GM18526 (cell line): ENCODE data around the gene NUP42.

Experiments
- POLR2A ChIP-seq: IDR thresholded peaks from 3 replicates; pipeline ENCODE4 v1.6.1; 2011; ENCODE audit not compliant: insufficient read length; ENCODE audit errors: extremely low read depth

Gene NUP42

DNA sequence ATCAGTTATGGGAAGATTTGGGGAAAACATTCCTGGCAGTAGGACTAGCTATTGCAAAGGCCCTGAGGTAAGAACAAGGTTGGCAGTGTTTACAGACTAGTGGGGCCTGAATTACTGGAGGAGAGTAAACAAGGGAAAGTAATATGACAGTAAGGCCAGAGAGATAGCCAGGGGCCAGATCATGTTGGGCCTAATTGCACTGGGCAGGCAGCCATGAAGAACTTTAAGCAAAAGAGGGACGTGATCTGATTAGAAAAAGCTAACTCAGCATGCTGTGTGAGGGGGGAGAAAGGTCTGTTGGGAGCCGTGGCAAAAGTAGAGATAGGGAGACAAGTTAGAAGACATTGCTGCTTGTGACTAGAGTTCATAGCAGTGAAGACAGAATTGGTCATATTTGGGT lies 9.2 kb downstream of the NUP42 start:
- TF ChIP-seq POLR2A, result no peak

DNA sequence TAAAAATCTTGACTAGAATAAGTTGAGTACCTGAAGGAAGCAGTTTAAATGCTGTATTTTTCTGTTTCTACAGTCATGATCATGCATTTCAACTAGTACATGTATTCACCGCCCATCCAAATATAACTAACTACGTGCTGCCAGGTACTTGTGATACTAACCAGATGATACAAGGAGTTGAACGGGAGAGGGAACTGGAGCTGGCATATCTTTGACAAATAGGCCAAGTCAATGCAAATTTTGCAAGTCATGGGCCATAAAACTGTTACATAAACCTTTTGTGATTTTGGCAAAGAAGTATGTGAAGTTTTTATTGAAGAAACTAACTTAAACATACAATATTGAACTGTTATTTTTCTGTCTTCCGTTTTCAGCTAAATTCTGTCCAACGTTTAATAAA lies 14.5 kb downstream of the NUP42 start:
- TF ChIP-seq POLR2A, result no peak

DNA sequence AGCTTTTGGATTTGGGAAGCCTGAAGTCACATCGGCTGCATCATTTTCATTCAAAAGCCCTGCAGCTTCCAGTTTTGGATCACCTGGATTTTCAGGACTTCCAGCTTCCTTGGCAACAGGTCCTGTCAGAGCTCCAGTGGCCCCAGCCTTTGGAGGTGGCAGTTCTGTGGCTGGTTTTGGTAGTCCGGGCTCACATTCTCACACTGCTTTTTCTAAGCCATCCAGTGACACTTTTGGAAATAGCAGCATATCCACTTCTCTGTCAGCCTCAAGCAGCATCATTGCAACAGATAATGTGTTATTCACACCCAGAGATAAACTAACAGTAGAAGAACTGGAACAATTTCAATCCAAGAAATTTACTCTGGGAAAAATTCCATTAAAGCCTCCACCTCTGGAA lies 18.5 kb downstream of the NUP42 start:
- TF ChIP-seq POLR2A, result no peak

DNA sequence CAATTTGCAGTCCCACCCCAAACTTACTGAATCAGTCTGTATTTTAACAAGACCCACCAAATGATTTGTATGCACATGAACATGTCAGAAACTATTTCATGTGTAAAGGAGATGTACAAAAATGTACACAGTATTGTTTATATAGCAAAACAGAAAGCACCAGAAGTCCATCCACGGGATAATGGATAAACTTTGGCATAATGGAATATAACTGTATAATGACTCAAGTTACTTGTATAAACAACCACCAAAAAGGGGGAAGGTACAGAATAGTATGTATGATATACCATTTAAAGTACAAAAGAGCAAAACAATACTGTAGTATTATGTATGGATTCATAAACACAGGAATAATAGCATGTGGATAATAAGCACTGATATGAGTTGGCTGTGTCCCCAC lies 22.4 kb downstream of the NUP42 start:
- no peak for TF ChIP-seq POLR2A

DNA sequence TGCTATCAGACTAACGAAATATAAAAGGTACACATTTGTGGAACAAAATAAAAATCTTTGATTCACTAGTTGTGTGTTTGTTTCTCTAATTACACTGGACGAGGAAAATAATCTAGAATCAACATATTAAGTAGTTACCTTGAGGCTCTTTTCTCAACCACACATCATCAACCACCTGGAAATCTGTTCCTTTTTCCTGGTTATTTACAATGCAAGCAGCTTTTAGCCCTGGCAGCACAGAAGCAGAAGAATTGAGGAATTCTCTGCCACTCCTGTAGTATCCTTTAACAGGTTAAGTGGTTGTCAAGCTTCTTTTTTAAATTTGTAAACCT lies 23.7 kb downstream of the NUP42 start:
- no peak for TF ChIP-seq POLR2A

DNA sequence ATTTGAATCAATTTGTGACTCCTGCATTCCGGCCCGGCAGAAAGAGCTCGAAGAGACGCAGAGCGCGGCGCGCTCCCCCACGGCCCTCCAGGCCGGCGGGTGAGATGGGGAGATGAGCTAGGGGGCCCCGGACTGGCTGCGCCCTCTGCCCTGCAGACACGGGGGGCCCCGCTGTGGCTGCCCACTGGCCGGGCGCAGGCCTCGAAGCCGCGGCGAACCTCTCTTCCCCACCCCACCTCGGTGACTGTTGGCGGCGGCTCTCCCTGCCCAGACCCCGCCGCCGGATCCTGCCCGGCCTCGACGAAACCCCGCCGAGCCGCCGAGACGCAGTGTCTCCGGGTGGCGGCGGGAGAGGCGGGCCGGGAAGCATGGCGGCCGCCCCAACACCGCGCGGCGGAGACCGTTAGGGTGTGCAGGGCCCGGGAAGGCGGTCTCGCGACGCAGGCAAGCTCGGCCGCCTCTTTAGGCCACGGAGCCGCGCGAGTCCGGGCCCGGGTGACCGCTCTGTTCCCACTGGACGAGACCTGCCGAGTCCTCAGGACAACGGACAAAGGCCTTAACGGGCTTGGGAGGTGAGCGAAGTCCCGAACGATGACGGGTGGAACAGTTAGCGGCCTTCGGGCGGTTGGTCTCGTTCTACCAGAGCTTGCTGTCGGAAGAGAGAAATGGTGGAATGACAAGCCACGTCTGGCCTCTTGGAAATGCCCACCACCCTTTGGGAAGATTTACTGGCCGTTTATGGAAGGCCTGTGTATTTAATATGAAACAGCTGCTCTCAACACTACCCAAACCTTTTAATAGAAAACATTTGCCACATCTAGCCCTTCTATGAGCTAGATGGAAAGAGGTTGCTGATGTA lies 24.3 kb downstream of the NUP42 start:
- TF ChIP-seq POLR2A, result no peak

DNA sequence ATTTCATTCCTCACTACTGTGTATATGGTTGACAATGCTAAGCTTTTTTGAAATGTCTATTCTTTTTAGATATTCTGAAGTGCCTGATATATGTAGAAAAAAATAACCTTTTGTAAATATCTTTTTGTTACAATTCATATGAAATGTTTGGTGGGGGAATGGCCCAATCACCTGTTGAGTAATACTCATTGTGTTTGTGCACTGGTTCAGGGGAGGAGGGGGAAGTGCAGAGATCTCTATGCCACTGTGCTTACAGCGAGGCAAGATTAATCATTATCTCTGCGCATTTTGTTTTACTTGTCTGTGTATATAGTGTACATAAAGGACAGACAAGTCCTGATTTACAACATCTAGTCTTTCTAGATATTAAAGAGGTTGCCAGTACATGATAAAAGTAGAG lies 25.2 kb downstream of the NUP42 start:
- TF ChIP-seq POLR2A, result no peak

DNA sequence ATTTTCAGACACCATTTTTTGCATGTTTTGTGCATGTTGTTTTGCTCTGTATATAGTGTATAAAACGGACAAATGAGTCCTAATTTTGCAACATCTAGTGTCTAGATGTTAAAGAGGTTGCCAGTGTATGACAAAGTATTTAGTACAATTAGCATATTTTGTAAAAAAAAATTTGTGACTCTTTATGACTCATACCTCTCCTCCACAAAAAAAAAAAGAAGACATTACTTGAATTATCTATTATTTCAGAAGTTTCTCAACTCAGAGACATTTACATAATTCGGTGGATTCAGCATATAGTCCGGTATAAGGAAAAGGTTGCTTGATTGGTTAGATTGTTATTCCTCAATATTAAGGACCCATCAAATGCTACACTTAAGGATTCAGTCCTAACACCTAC lies 26.0 kb downstream of the NUP42 start:
- no peak for TF ChIP-seq POLR2A

DNA sequence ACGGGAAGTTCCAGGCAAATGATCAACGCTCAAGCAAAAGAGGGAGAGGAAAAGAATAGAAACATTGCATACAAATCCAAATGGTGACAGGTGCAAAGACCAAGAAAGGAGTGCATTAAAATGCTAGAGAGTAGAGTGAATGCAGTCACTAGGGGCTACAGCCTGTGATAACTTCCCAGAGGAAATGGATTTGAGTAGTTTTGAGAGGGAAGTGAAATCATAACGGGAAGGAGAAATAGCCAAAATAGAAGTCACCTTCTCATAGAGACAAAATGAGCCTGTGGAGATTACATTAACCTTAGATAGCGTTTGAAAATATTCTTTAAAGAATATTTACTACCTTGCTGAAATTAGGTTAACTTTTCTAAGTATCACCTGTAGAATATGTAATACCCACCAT lies 26.5 kb downstream of the NUP42 start:
- no peak for TF ChIP-seq POLR2A

DNA sequence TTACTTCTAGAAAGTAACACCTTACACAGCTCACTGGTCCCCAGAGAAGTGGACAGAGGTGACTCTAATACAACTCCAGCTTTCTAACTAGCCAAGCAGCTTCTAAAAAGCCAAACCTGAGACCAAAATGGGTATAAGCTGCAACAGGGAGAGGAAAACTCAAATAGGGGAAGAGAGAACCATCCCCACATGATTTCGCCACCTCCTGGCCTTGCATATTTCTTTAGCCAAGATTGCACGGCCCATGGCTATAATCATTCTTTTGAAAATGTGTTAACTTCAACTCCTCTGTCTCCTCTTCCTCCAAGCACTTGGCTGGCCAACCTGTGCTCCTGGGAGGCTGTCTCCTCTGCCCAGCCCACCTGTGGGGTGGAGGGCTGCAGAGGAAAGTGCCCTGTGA lies 28.7 kb downstream of the NUP42 start:
- no peak for TF ChIP-seq POLR2A

DNA sequence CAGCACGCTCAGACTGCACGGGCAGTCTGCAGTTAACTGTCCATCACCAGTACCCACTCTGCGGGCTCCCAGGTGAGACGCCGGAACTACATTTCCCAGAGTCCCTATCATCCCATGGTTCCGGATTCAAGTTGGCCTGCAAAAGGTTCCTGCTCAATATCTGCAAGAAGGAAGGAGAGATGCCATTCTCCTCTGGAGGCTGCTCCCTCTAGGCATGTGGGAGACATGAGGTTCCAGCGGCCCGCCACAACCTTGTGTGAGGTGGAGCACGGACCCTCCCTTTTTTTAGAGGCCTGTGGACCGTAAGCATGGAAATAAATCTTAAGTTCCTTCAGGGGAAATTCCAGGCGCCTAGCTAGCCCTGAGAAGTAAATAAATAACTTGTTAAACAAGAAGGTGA lies 29.7 kb downstream of the NUP42 start:
- no peak for TF ChIP-seq POLR2A

DNA sequence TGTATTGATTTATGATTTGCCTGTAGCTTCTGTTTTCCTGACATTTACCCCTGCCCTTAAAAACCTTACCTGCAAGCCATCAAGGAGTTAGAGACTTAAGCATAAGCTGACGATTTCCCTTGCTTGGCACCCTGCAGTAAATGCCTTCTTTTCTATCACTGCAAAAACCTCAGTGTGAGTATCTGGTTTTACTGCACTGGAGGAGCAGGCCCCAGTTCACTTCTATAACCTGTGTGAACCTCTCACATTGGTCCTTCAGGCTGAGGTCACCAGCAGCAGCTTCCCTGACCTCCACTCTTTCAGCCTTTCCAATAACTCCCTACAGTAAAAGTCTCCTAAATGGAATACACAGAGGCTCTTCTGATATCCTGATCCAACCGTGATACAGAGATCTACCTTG lies 30.5 kb downstream of the NUP42 start:
- TF ChIP-seq POLR2A, result no peak

DNA sequence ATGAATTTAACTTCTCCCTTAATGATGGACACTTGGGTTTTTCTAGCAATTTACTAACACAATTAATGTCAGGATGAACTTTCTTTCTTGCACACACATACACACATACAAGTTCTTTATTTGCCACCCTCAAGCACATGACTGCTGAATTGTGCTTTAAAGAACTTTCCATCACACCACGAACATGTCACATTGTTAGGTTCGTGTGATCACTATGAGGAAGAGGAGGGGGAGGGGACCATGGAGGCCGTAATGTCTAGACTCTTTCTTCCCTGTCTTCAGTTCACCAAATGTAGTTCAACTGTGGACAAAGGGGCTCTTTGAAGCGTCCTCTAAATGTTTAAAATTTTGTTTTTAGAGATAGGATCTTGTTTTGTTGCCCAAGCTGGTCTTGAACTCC lies 31.0 kb downstream of the NUP42 start:
- no peak for TF ChIP-seq POLR2A

DNA sequence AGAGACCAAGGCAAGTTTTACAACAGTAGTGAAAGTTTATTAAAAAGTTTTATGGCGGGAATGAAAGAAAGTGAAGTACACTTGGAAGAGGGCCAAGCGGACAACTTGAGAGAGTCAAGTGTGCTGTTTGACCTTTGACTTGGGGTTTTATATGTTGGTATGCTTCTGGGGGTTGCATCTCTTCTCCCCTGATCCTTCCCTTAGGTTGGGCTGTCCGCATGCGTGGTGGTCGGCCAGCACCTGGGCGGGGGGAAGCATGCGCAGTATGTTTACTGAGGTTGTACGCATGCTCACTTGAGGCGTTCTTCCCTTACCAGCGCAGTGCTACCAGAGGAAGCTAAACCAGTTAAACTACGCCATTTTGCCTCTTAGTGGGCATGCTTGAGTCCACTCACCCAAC lies 31.9 kb downstream of the NUP42 start:
- TF ChIP-seq POLR2A, result no peak

DNA sequence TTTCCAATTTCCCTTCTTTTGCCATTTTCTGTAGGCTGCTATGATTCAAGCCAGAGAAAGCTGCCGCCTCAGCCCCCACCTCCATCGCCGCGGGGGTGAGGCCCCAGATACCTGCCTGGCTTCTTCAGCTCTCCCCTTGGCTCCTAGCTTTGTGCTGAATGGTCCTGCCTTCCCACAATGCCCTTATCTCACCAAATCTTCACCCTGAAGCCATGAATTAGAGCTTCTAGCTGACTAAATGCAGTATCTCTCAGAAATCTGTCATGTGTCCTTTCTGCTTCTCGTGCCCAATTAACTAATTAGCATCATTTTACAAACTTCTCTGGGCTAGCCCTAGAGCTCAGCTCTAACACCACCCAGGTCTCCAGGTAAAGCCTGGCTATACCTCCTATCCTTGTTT lies 32.6 kb downstream of the NUP42 start:
- no peak for TF ChIP-seq POLR2A

DNA sequence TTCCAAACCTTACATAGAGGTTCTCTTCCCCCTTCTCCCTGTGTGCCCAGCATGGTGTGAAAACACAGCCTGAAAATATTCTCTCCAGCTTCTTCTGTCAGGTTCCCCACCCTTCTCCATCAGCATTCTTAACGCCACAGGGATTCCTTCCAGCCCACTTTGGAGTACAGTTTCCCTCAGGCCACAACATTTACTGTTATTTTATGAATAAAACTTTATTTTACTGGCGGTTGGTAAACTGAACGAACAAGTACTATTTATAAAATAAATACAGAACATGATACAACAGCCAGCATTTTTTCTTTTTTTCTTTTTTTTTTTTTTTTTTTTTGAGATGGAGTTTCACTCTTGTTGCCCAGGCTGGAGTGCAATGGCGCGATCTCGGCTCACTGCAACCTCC lies 33.1 kb downstream of the NUP42 start:
- TF ChIP-seq POLR2A, result no peak

DNA sequence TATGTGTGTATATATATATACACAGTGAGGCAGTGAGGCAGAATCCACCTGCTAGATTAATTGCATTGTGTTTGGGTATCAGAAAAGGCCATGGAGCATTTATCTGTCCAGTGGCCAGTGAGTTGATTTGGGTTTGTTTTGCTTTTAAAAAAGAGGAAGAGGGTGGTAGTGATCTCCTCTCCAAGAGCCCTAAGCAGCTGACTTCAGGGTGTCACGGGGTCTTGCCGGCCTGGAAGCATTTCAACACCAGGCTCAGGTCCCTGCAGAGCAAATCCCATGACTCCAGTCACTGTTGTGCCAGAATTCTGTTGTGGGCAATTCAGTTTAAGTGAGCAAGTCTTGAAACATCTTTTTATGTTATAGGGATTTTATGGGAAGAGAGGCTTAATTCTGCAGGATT lies 34.2 kb downstream of the NUP42 start:
- no peak for TF ChIP-seq POLR2A
